ENCODE data around the gene LRCOL1.
A peak's percentile ranks its signal among the peaks of the same experiment; 100 is the strongest.

The LRCOL1 gene

DNA sequence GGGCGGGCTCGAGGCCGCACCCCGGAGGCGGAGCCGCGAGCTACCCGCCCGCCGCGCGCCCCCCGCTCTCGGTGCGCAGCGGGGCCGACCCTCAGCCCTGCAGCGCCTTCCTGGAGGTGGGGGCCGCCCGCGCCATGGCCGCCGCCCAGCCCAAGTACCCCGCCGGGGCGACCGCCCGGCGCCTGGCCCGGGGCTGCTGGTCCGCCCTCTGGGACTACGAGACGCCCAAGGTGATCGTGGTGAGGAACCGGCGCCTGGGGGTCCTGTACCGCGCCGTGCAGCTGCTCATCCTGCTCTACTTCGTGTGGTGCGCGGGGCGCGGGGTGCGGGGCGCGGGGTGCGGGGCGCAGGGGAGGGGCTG is 8.3 kb upstream of the LRCOL1 start, which contains the start of gene P2RX2:
TSS of gene P2RX2 (plus strand) at position 94 of the 361 bp plus-strand sequence. CDS start at position 135, 41 bp downstream.
- DNase-seq = no peak

DNA sequence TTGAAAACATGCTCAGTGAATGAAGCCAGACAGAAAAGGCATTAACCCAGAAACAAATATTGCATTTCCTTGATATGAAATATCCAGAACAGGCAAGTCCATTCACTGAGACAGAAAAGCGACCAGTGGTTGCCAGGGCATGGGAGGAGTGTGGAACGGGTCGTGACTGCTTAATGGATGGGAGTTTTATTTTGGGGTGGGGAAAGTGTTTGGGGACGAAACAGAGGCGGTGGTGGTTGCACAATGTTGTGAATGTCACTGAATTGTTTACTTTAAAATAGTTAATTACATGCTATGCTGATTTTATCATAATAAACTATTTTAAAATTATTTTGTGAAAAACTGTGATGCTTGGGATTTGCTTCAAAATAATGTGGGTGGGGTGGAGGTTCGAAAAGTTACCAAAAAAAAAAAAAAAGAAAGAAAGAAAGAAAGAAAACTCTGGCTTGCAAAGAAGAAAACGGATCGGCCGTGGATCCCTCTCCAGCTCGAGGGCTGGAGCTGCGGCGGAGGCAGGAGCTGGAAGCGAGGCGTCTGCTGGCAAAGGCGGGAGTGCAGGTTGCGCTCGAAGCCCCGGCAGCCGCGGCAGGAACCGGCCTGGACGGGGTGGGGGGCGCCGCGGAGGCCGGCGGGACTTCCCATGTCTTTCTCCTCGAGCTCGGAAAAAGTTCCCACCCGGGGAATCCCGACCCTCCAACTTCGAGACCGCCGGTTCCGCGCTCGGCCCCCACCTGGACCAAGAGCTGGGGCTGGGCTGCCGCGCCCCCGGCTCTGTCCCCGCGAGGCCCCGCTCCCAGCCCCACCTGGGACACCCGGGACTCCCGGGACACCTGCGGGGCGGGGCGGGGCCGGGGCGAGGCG is 7.7 kb upstream of the LRCOL1 start:
- DNase-seq = no peak

DNA sequence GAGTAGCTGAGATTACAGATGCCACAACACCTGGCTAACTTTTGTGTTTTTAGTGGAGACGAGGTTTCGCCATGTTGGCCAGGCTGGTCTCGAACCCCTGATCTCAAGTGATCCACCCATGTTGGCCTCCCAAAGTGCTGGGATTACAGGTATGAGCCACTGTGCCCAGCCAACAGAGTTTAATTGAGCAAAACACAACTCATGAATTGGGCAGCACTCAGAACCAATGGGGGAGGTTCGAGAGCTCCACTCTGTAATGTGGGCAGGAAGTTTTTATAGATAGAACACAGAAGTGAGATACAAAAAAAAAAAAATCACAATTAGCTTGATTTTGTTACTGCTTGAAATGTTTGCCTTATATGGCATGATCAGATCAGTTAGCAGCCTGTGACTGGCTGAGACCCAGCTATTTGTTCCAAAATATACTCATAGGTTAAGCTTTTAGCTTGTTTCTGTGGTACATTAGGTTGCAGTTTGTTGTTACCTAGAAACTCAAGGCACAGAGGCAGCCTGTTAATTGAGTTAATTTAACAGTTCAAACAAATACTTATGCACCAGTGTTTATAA is 6.8 kb upstream of the LRCOL1 start:
- no peak for DNase-seq

DNA sequence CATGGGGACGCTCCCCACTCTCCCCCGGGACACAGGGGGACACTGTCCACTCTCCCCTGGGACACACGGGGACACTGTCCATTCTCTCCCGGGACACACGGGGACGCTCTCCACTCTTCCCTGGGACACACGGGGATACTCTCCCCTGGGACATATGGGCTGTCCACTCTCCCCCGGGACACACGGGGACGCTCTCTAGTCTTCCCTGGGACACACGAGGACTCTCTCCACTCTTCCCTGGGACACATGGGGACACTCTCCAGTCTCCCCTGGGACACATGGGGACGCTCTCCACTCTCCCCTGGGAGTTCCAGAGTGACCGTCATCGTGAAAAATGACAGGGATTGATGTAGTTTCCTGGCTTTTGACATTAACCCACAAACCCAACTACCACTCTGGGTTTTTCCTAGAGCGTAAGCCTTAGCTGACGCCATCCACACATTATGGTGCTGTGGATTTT is 5.2 kb upstream of the LRCOL1 start:
- no peak for DNase-seq

DNA sequence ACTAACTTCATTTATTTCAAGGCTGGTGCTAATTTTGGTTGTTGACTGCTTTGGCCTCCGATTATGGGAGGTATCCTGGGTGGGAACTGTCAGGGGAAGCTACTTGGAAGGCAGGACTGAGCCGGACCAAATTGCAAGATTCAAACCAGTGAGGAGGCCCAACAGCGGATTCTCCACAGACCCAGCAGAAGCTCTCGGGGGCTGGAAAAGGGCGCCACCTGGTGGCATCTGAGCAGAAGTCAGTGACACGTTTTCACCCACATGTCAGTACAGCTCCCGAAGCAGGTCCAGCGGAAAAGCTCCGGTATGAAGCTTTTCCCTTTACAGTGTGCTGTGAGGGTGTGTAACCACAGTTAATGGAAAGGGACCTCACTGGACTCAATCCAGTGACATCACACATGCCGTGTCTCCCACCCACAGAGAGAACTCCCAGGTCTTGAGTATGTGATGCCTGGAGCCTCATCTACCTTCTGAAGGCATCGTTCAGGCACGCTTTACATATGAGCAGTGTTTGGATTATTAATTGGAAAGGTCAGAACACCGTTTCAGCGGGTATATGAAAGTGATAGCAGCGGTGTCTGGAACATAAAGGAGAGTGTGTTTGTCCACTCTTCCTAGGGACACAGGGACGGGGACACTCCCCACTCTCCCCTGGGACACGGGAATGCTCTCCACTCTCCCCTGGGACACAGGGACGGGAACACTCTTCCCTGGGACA is 4.6 kb upstream of the LRCOL1 start:
- DNase-seq = peak; percentile 83

DNA sequence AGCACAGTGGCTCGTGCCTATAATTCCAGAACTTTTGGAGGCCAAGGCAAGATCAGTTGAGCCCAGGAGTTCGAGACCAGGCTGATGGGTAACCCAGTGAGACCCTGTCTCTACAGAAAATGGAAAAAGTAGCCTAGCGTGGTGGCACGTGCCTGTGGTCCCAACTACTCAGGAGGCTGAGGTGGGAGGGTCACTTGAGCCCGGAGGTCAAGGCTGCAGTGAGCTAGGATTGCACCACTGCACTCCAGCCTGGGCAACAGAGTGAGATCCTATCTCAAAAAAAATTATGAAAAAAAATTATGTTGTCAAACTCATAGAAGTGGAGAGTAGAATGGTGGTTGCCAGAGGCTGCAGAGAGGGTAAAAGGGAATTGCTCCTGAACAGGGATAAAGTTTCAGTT is 3.6 kb upstream of the LRCOL1 start:
- DNase-seq = no peak

DNA sequence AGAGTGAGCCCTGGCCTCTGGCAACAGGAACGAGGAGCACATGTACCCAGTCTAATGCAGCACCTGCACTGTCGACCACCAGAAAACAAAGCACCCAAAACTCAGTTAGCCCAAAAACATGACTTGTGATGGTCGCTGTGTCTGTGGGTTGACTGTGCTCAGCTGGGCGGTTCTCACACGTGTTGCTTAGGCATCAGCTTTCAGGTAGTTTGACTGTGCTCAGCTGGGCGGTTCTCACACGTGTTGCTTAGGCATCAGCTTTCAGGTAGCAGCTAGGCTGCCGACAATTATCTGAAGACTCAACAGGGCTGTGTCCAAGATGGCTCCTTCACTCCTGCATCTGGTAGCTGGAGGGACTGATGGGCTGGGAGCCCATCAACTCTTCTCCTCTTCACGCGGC is 1.2 kb upstream of the LRCOL1 start:
- DNase-seq = no peak

DNA sequence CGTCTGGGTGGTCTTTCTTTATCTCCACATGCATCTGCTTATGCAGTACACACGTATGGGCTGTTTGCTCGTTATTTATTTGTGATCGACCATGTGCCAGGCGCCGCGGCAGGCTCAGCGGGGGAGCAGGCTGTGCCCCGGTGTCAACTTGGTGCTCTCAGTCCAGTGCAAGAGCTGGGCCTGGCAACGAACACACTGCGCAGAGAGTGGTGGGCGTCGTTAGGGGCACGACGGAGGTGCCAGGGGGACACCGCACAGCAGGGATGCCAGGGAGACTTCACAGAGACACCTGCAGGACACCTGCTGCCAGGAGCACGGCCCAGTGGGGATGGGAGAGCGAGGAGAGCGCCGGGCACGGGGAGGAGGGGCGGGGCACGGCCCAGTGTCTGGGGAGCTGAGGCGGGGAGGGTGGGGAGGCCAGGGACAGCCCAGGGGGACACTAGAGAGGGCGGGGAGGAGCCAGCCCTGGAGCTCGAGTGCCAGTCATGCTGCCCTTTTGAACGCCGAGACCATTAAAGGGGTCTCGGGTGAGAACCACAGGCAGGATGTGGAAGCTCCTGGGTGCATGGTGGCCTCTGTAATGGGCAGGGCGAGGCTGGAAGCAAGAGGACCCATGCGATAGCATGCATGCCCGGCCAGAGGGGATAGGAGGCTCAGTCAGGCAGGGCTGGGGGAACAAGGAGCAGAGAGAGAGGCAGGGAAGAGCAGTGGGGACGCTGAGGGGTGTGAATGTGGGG is 652 bp upstream of the LRCOL1 start:
- peak; percentile 28 for DNase-seq

DNA sequence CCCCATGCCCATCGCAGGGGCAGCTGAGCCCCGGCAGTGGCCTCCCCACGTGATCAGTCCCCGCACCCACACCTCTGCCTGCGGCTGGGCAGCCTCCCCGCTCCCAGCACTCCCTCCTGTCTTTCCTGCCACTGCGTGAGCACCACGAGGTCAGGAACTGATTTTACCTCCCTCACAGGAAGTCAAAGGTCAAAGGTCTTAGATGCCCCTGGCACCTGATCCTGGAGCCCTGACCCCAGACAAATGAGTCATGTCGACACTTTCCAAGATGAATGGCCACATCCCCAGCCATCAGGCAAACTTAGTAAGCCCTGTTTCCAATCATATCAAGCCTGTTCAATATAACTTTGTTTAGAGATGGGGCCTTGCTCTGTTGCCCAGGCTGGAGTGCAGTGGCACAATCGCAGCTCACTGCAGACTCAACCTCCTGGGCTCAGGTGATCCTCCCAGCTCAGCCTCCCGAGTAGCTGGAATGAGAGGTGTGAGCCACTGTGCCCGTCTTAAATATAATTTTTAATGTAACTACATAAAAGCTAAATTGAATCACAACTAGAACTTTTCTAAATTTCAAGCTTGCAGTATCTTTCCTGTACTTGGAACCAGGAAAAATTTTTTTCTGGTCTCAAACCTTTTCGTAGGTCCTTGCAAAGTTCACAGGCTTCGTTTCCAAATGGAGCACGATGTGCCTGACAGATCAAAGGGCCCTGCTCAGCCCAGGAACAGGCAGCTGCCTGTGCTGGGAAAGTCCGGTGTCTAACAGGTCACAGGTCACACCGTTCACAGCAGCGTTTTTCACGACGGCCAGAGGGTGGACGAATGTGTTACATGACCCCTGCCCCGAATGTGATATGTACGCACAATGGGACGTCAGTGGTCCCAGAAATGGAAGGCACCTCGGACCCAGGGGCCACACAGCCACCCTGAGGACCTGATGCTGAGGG is 1.9 kb downstream of the LRCOL1 start:
- no peak for DNase-seq

DNA sequence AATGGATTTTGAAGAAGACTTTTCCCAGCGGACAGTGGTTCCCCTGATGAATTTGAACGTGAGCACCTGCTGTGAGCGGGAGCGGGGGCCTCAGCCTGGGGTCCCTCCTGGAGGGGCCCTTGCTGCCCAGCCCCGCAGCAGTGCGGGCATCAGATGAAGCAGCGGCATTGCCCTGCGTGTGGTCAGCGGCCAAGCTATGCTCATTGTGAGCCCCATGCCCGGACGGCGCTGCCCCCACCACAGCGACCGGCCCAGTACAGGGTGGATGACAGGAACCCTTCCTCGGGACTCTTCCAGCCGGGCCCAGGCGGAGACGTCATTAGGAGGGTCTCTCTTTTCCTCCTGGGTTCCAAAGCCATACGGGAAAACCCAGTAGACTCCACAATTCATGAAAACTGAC is 3.5 kb downstream of the LRCOL1 start:
- no peak for DNase-seq

DNA sequence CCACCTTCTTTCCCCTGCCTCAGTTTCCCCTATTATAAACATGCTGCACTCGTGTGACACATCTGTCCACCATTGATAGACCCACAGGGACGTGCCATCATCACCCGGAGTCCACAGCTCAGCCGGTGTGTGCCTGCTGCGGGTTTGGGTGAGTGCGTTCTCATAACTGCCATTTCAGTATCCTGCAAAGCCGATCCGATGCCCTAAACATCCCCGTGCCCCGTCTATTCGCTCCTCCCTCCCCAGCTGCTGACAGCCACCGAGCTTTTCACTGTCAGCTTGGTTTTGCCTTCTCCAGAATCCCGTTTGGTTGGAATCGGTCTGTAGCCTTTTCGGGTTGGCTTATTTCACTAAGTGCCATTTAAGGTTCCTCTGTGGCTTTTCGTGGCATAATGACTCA is 3.9 kb downstream of the LRCOL1 start:
- no peak for DNase-seq

DNA sequence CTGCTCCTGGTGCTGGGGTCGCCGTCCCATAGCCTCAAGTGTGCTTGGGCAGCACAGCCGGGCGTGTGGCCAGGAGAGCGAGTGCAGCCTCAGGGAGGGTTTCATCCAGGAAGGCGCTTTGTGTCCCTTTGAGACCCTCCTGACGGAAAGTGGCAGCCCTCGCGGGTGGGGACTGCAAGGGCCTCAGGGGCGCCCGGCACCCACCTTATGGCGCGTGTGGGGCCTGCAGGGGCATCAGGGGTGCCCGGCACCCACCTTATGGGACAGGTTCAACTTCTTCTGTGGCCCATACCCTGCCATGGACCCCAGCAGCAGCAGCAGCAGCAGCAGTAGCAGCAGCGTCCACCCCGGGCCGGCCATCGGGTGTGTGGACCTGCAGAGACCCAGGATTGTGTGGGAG is 4.5 kb downstream of the LRCOL1 start:
- no peak for DNase-seq

DNA sequence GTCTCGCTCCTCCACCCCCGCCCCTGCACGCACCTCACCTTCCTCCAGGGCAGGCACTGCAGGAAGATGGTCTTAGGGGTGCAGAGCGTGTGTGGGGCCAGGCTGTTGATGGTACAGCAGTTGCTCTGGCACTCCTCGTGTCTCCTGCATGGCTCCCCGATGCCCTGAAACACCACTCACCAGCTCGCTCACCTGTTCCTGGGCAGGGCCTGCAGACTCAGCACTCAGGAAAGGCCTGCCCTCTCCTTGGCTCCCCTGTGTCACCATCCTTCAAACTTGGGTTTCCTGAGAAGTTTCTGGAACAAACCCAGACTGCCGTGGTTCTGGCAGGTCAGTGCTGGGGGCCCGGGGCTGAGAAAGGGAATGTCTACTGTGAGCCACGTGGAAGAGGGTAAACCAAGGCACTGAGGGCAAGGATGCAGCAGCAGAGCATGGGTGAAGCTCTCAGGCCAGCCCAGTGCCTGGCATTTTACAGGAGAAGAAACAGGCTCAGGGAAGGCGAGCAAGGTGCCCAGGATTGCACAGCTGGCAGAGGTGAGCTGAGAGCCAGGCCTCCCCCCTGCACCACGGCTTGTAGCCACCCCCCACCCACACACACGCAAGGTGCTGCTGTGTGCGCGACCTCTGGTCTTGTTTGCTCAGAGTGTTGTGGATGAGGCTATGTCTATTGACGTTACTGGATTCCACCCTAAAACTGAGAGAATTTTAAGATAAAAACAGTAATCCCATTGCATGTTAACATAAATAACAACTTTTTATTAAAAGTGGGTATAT is 5.5 kb downstream of the LRCOL1 start:
- no peak for DNase-seq

DNA sequence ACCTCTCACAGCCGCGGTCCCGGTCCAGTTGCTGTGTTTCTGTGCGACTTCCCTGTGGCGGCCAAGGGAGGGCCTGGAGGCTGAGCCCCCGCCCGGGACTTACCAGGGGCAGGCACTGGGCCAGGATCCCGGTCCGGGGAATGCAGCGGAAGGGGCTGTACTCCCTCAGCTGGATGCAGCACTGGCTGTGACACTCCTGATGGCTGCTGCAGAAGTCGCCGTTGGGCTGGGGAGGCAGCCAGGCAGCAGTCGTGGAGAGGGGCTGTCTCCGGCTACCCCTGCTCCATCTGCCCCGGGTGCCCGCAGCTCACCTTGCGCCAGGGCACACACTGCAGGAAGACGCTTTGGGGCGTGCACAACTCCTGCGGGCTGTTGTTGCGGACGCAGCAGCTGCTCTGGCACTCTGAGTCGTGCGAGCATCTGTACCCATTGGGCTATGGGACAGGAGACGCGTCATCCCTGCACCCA is 6.2 kb downstream of the LRCOL1 start:
- no peak for DNase-seq

DNA sequence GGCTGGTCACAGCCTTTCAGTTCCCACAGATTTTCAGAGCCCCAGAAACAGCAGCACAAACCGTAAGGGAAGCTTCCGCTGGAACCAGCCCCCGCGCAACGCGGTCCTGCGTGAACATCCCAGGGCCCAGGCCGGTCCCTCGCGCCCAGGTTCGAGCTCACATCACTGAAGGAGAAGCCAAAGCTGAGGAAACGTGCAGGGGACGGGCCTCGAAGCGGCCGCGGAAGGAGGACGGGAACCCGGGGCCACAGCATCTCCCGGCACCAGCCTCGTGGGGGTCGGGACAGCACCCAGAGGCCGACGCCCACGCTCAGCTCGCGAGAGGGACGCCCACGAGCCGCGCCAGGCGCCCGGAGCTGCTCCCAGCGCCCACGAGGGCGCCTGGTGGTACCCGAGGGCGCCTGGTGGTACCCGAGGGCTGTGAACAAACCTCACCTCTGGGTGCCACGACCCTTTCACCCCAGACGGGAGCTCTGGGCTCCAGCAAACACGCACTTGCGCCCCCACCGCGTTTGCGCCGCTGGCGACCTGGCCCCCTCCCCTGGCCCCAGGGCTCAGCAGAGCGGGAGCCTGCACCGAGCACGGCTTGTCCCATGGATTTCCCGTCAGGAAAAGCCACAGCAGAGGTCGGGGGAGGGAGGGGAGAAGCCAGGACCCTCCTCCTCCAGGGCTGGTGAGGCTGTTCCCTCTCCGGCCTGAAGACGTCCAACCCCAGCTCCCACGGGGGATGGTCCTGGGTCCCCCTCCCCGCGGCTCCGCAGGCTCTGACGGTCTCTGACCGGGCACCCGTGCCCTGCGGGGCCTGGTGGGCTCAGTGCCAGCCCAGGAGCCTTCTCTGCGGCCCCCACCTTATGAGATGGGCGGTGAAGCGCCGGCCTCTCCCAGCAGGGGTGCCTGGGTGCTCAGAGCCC is 6.9 kb downstream of the LRCOL1 start:
- no peak for DNase-seq

DNA sequence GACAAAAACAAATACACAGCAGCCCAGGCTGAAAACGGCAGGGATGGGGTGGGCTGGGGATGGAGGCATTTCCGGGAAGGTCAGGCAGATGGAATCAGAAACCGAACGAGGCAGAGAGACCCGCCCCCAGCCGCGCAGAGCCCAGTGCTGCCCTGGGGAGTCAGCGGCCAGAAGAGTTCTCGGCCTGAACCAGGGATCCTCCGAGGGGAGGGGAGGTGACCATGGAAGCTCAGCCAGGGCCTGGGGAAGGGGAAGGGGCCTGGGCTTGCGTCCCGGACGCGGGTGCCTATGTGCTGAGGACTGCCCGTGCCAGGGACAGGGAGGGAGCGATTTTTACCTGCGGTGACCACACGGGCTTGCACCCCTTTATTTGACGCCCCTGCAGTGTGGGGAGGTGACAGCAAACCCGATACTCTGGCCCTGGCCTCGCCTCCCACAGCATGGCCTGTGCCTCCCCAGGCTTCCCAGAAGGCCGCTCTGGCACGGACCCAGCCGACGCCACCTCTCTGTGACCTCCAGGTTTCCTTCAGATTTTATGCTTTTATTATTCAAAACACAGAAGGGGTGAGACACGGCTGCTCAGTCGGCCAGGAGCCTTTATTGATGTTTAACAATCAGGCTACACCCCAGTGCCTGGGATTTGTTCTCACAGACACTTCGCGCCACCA is 7.7 kb downstream of the LRCOL1 start:
- DNase-seq = no peak

DNA sequence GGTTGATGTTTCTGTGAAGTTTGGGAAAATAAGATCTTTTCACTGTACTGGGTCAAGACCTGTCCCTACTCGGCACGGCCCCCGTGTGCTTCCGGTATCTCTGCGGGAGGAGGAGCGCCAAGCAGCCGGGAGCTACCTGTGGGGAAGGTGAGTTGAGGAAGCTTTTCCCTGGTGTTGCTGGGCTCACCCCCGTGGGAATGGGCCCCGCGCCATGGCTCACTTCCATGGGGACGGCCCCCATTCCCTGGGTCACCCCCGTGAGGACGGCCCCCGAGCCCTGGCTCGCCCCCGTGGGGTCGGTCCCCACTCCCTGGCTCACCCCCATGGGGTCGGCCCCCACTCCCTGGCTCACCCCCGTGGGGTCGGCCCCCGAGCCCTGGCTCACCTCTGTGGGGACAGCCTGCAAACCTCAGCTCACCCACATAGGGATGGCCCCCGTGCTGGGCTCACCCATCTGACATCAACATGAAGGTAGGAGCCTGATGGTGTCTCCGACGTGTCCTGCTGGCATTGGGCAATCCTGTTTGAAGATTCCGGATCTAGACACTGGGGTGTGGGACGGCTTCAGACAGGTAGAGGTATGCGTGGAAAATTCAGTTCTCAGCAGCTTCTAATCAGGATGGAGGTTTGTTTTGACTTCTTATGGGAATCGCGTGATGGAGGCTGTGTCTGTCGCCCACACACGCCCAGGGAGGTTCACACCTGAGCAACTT is 9.1 kb downstream of the LRCOL1 start:
- no peak for DNase-seq

All from NCI-H1105 treated with DMSO at 0.1 percent for 48 hours (cell line).